LNCaP clone FGC (cell line): Measurements from ENCODE around the gene PRAMEF20.
"Not testable (repeated sequence)": the region's sequence is repeated elsewhere in the genome, so short reads cannot be mapped to it uniquely, and the experiment has no call there.

Source experiments
- DNase-seq: peaks from one replicate; pipeline ENCODE4 v3.0.0-alpha.2; 2011; ENCODE audit warnings: low read depth
- H3K4me3 ChIP-seq: 2 replicates; pipeline ENCODE4 v1.5.1; 2011; ENCODE audit warnings: mild to moderate bottlenecking, low read depth, low read length, control low read depth
- CTCF ChIP-seq: IDR thresholded peaks from 2 replicates; pipeline ENCODE4 v1.5.1; 2012; ENCODE audit warnings: mild to moderate bottlenecking; ENCODE audit not compliant: control insufficient read depth, insufficient read depth; ENCODE audit errors: extremely low read depth

Gene PRAMEF20

DNA sequence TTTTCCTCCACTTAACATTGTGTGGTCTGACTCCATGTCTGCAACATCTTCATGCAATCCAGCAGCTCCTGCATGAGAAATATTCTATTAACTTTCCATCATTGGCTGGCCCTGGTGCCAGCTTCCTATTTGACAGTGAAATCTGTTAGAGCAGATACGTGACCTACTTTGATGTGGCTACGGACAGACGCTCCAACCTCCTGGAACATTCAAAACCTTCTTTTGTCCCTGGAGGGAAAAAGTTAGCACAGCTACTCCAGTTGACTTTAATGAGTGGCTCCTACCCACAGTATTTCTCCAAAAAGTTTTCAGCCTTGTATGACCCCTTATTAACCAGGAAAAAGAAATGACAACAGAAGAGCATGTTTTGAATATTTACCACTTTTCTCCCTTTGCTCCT is 22.0 kb downstream of the PRAMEF20 start:
- no peak overlapping the region for H3K4me3 ChIP-seq
- no peak for DNase-seq
- no peak for TF ChIP-seq CTCF

- H3K4me3 ChIP-seq, DNase-seq: not testable (repeated sequence)
Measured at GRCh38 chr1:13433694-13434358, 23.6 kb downstream of the PRAMEF20 start.

- DNase-seq, result no peak
- no peak overlapping the region for H3K4me3 ChIP-seq
- no peak for TF ChIP-seq CTCF
Measured at GRCh38 chr1:13435458-13435857, 25.2 kb downstream of the PRAMEF20 start.

GRCh38 chr1:13439104-13439783 is 29.0 kb downstream of the PRAMEF20 start:
- not testable (repeated sequence) for DNase-seq

GRCh38 chr1:13443335-13443979 is 33.2 kb downstream of the PRAMEF20 start:
- no peak for TF ChIP-seq CTCF
- DNase-seq, result no peak
- H3K4me3 ChIP-seq, result no peak overlapping the region

More at GRCh38 chr1:13439104-13439783, 29.0 kb downstream of the PRAMEF20 start:
- H3K4me3 ChIP-seq, result not testable (repeated sequence)

- TF ChIP-seq CTCF, result no peak
- H3K4me3 ChIP-seq, result no peak overlapping the region
- no peak for DNase-seq
Measured at GRCh38 chr1:13450204-13450603, 40.0 kb downstream of the PRAMEF20 start.

GRCh38 chr1:13451399-13451965 is 41.2 kb downstream of the PRAMEF20 start:
- peak; percentile 30 for TF ChIP-seq CTCF
- H3K4me3 ChIP-seq, result no peak overlapping the region
- DNase-seq, result peak; percentile 67
